Activated CD8-positive, alpha-beta T cell treated with anti-CD3 and anti-CD28 coated beads, Interleukin-2, amount 10 ng/mL, durations not matched to agents 7 days and 5 days (primary cell): ENCODE measurements around the gene PNO1. TPM values are rescaled to one million over a fixed set of nuclear protein-coding genes. Genes with fewer than 3 reads are reported as not detected.

Experiments
- ATAC-seq: fragments of 150-1000 bp; cut with Tn5 transposase; one replicate; pipeline ENCODE4 v1.10.0; 2021; ENCODE audit warnings: moderate library complexity
- CTCF ChIA-PET: fragments of 350-600 bp; sonication (Branson Sonifier 250); formaldehyde crosslinking; loops from one replicate; lab custom pipeline; 2021; ENCODE audit warnings: antibody characterized with exemption; lab: Charles Lee
- POLR2A ChIA-PET: fragments of 350-600 bp; sonication (Branson Sonifier 250); formaldehyde crosslinking; loops from one replicate; lab custom pipeline; 2021; ENCODE audit warnings: antibody characterized with exemption; lab: Charles Lee
- DNase-seq: peaks from one replicate; pipeline ENCODE4 v3.0.0-alpha.2; 2020
- H3K27ac Mint-ChIP-seq: one replicate; pipeline ENCODE4 v1.8.0; 2021; ENCODE audit warnings: mild to moderate bottlenecking, mixed read lengths
- H3K27me3 Mint-ChIP-seq: one replicate; pipeline ENCODE4 v1.8.0; 2021; ENCODE audit warnings: low read depth, mixed read lengths
- H3K36me3 Mint-ChIP-seq: one replicate; pipeline ENCODE4 v1.8.0; 2021; ENCODE audit warnings: low read depth, mixed read lengths
- H3K4me1 Mint-ChIP-seq: one replicate; pipeline ENCODE4 v1.8.0; 2021; ENCODE audit warnings: low read depth, mixed read lengths
- H3K4me3 Mint-ChIP-seq: one replicate; pipeline ENCODE4 v1.8.0; 2021; ENCODE audit warnings: mild to moderate bottlenecking, mixed read lengths
- H3K9me3 Mint-ChIP-seq: one replicate; pipeline ENCODE4 v1.8.0; 2022; ENCODE audit warnings: mixed read lengths; ENCODE audit not compliant: insufficient read depth
- total RNA-seq, 2 experiments: library from RNA; stranded (reverse); gene quantifications; one replicate each; pipeline ENCODE4 v1.2.3, GENCODE V29; 2021

Gene PNO1
- total RNA-seq, 2 experiments from 2014 or later: 12.3 to 13.3 TPM

GRCh38 chr2:68177541-68177940 lies 19.9 kb downstream of the PNO1 start:
- H3K27ac Mint-ChIP-seq: no peak overlapping the region

GRCh38 chr2:68178432-68178831 lies 20.7 kb downstream of the PNO1 start:
- POLR2A ChIA-PET: interaction anchor here (0.6 kb wide), 1 partner anchor 16 kb away, joined by 4 read pairs; no protein-coding TSS in a partner anchor
- CTCF ChIA-PET: interaction anchor here (1.1 to 1.8 kb wide), 4 partner anchors 9 to 56 kb away, joined by 3 to 7 read pairs (median 4); no protein-coding TSS in a partner anchor

More at GRCh38 chr2:68177541-68177940, 19.9 kb downstream of the PNO1 start:
- no peak overlapping the region for H3K4me3 Mint-ChIP-seq
- peaks cover 45% of the 10 kb centered on the region for H3K36me3 Mint-ChIP-seq
- no peaks in the 10 kb centered on the region for H3K27me3 Mint-ChIP-seq
- CTCF ChIA-PET: interaction anchor here (1.2 to 1.8 kb wide), 3 partner anchors 8 to 55 kb away, joined by 3 to 7 read pairs (median 5); no protein-coding TSS in a partner anchor
- no peak for DNase-seq
- H3K9me3 Mint-ChIP-seq: no peaks in the 10 kb centered on the region
- ATAC-seq: no peak
- POLR2A ChIA-PET: no interaction called here
- peaks cover 8% of the 10 kb centered on the region for H3K4me1 Mint-ChIP-seq

GRCh38 chr2:68178954-68179627 lies 21.4 kb downstream of the PNO1 start:
- no peaks in the 10 kb centered on the region for H3K4me1 Mint-ChIP-seq
- peaks cover 45% of the 10 kb centered on the region for H3K36me3 Mint-ChIP-seq
- H3K4me3 Mint-ChIP-seq: no peak overlapping the region
- DNase-seq (no peak), ATAC-seq (no peak)
- ChIA-PET POLR2A (no interaction called here), CTCF (interaction anchor here (0.8 to 1.2 kb wide), 3 partner anchors 10 to 17 kb away, joined by 3 read pairs; no protein-coding TSS in a partner anchor)
- H3K9me3 Mint-ChIP-seq: no peaks in the 10 kb centered on the region
- H3K27me3 Mint-ChIP-seq: no peaks in the 10 kb centered on the region
- H3K27ac Mint-ChIP-seq: no peak overlapping the region

More at GRCh38 chr2:68178432-68178831, 20.7 kb downstream of the PNO1 start:
- ATAC-seq (no peak), DNase-seq (no peak)
- Mint-ChIP-seq H3K27me3 (no peaks in the 10 kb centered on the region), H3K27ac (no peak overlapping the region), H3K36me3 (peaks cover 46% of the 10 kb centered on the region), H3K4me3 (no peak overlapping the region), H3K9me3 (no peaks in the 10 kb centered on the region), H3K4me1 (peaks cover 4% of the 10 kb centered on the region)

GRCh38 chr2:68182902-68183301 lies 25.2 kb downstream of the PNO1 start:
- ATAC-seq (no peak), DNase-seq (no peak)
- Mint-ChIP-seq H3K27me3 (no peaks in the 10 kb centered on the region), H3K27ac (peak overlapping the region; percentile 27), H3K4me3 (no peak overlapping the region), H3K4me1 (peaks cover 4% of the 10 kb centered on the region), H3K9me3 (no peaks in the 10 kb centered on the region), H3K36me3 (peaks cover 54% of the 10 kb centered on the region)
- CTCF ChIA-PET: interaction anchor here (1.2 to 4.1 kb wide), 2 partner anchors 13 to 61 kb away, joined by 4 to 41 read pairs; no protein-coding TSS in a partner anchor
- POLR2A ChIA-PET: no interaction called here

GRCh38 chr2:68185541-68186164 lies 28.0 kb downstream of the PNO1 start:
- DNase-seq (peak; percentile 66), ATAC-seq (peak; percentile 60)
- Mint-ChIP-seq H3K4me1 (peaks cover 10% of the 10 kb centered on the region), H3K27ac (no peak overlapping the region), H3K4me3 (no peak overlapping the region), H3K27me3 (no peaks in the 10 kb centered on the region), H3K9me3 (no peaks in the 10 kb centered on the region), H3K36me3 (peaks cover 39% of the 10 kb centered on the region)
- ChIA-PET POLR2A (no interaction called here), CTCF (interaction anchor here (0.6 to 4.1 kb wide), 24 partner anchors 10 to 256 kb away, joined by 3 to 41 read pairs (median 5); partner anchors contain the start of gene PNO1)

GRCh38 chr2:68187329-68187728 lies 29.6 kb downstream of the PNO1 start:
- no peak for DNase-seq
- no peak for ATAC-seq
- no peak overlapping the region for H3K4me3 Mint-ChIP-seq
- H3K36me3 Mint-ChIP-seq: peaks cover 33% of the 10 kb centered on the region
- no peaks in the 10 kb centered on the region for H3K27me3 Mint-ChIP-seq
- CTCF ChIA-PET: interaction anchor here (1.2 to 3.9 kb wide), 4 partner anchors 12 to 65 kb away, joined by 3 to 38 read pairs (median 14); no protein-coding TSS in a partner anchor
- no peaks in the 10 kb centered on the region for H3K9me3 Mint-ChIP-seq
- POLR2A ChIA-PET: no interaction called here
- H3K4me1 Mint-ChIP-seq: peaks cover 15% of the 10 kb centered on the region
- no peak overlapping the region for H3K27ac Mint-ChIP-seq

GRCh38 chr2:68188831-68189230 lies 31.1 kb downstream of the PNO1 start:
- peaks cover 25% of the 10 kb centered on the region for H3K36me3 Mint-ChIP-seq
- H3K4me1 Mint-ChIP-seq: peaks cover 17% of the 10 kb centered on the region
- no peaks in the 10 kb centered on the region for H3K27me3 Mint-ChIP-seq
- no peak overlapping the region for H3K4me3 Mint-ChIP-seq
- DNase-seq: no peak
- no peak overlapping the region for H3K27ac Mint-ChIP-seq
- POLR2A ChIA-PET: interaction anchor here (0.6 kb wide), 1 partner anchor 63 kb away, joined by 3 read pairs; no protein-coding TSS in a partner anchor
- no peaks in the 10 kb centered on the region for H3K9me3 Mint-ChIP-seq
- ATAC-seq: no peak
- CTCF ChIA-PET: interaction anchor here (0.7 to 2.5 kb wide), 6 partner anchors 9 to 94 kb away, joined by 3 to 8 read pairs (median 6); no protein-coding TSS in a partner anchor

- no peak for DNase-seq
- no peak for ATAC-seq
- ChIA-PET POLR2A (no interaction called here), CTCF (interaction anchor here (0.5 to 2.5 kb wide), 7 partner anchors 12 to 93 kb away, joined by 3 to 8 read pairs (median 3); no protein-coding TSS in a partner anchor)
- Mint-ChIP-seq H3K27ac (peak overlapping the region; percentile 8), H3K4me3 (no peak overlapping the region), H3K27me3 (no peaks in the 10 kb centered on the region), H3K9me3 (no peaks in the 10 kb centered on the region), H3K36me3 (peaks cover 18% of the 10 kb centered on the region), H3K4me1 (peaks cover 17% of the 10 kb centered on the region)
Measured at GRCh38 chr2:68189991-68190784, 32.5 kb downstream of the PNO1 start.

- no peak overlapping the region for H3K4me3 Mint-ChIP-seq
- DNase-seq: no peak
- no peak overlapping the region for H3K27ac Mint-ChIP-seq
- H3K4me1 Mint-ChIP-seq: peaks cover 15% of the 10 kb centered on the region
- no peaks in the 10 kb centered on the region for H3K27me3 Mint-ChIP-seq
- CTCF ChIA-PET: interaction anchor here (0.7 to 1.6 kb wide), 4 partner anchors 13 to 580 kb away, joined by 3 to 5 read pairs (median 3); no protein-coding TSS in a partner anchor
- ATAC-seq: peak; percentile 27
- peaks cover 12% of the 10 kb centered on the region for H3K36me3 Mint-ChIP-seq
- no peaks in the 10 kb centered on the region for H3K9me3 Mint-ChIP-seq
- POLR2A ChIA-PET: no interaction called here
Measured at GRCh38 chr2:68190991-68191731, 33.5 kb downstream of the PNO1 start.

GRCh38 chr2:68193144-68193543 lies 35.5 kb downstream of the PNO1 start:
- ChIA-PET CTCF (interaction anchor here (0.9 to 6.4 kb wide), 4 partner anchors 8 to 90 kb away, joined by 3 to 41 read pairs (median 10); no protein-coding TSS in a partner anchor), POLR2A (interaction anchor here (1.2 kb wide), 1 partner anchor 36 kb away, joined by 3 read pairs; the partner anchor contains the start of gene PNO1)
- H3K27me3 Mint-ChIP-seq: no peaks in the 10 kb centered on the region
- no peaks in the 10 kb centered on the region for H3K9me3 Mint-ChIP-seq
- H3K27ac Mint-ChIP-seq: no peak overlapping the region
- DNase-seq (no peak), ATAC-seq (no peak)
- no peak overlapping the region for H3K4me3 Mint-ChIP-seq
- peaks cover 3% of the 10 kb centered on the region for H3K36me3 Mint-ChIP-seq
- H3K4me1 Mint-ChIP-seq: peaks cover 16% of the 10 kb centered on the region
